HepG2 (cell line): ENCODE results near the gene ENTPD7. TPM values are rescaled to one million over a fixed set of nuclear protein-coding genes. Genes with fewer than 3 reads are reported as not detected.

Experiments
- BHLHE40 ChIP-seq: IDR thresholded peaks from 2 replicates; pipeline ENCODE4 v1.6.1; 2011; ENCODE audit warnings: low read length, improper control_type of control experiment
- ETS1 ChIP-seq: sonication (generic); formaldehyde crosslinking; IDR thresholded peaks from 2 replicates; pipeline ENCODE4 v1.4.0; 2020; ENCODE audit warnings: missing genetic modification reagents
- FOXM1 ChIP-seq: sonication (generic); formaldehyde crosslinking; IDR thresholded peaks from 2 replicates; pipeline ENCODE4 v1.5.0; 2020; ENCODE audit warnings: missing genetic modification reagents
- NFE2 ChIP-seq: sonication (generic); formaldehyde crosslinking; IDR thresholded peaks from 2 replicates; pipeline ENCODE4 v1.4.0; 2020; ENCODE audit warnings: missing genetic modification reagents
- RARA ChIP-seq: IDR thresholded peaks from 2 replicates; pipeline ENCODE4 v1.6.1; 2016; ENCODE audit warnings: missing genetic modification reagents, missing compliant biosample characterization
- RXRA ChIP-seq: sonication (generic); formaldehyde crosslinking; IDR thresholded peaks from 2 replicates; pipeline ENCODE4 v1.5.1; 2020; ENCODE audit warnings: missing genetic modification reagents
- TCF7 ChIP-seq: sonication (generic); IDR thresholded peaks from 2 replicates; pipeline ENCODE4 v1.6.1; 2016; ENCODE audit warnings: antibody characterized with exemption, low read depth
- USF2 ChIP-seq, 2 experiments: sonication (generic) in 1 of 2; formaldehyde crosslinking in 1 of 2; IDR thresholded peaks; 2 replicates each; pipeline versions ENCODE4 v1.5.1 to v1.6.1; 2011 to 2020; ENCODE audit warnings: borderline replicate concordance in 1 of 2, low read depth in 1 of 2, low read length in 1 of 2, mild to moderate bottlenecking in 1 of 2, missing genetic modification reagents in 1 of 2, moderate library complexity in 1 of 2
- ZBTB38 ChIP-seq: sonication (generic); formaldehyde crosslinking; IDR thresholded peaks from 2 replicates; pipeline ENCODE4 v1.5.1; 2020; ENCODE audit warnings: mild to moderate bottlenecking, missing genetic modification reagents
- ZNF337 ChIP-seq: sonication (generic); formaldehyde crosslinking; IDR thresholded peaks from 2 replicates; pipeline ENCODE4 v1.5.1; 2020; ENCODE audit warnings: missing genetic modification reagents, low read depth, mild to moderate bottlenecking, borderline replicate concordance
- ZNF431 ChIP-seq: sonication (generic); formaldehyde crosslinking; IDR thresholded peaks from 2 replicates; pipeline ENCODE4 v1.9.0; 2022; ENCODE audit warnings: missing genetic modification reagents, low read depth, mild to moderate bottlenecking, borderline replicate concordance
- ZNF687 ChIP-seq: sonication (generic); formaldehyde crosslinking; IDR thresholded peaks from 2 replicates; pipeline ENCODE4 v1.5.1; 2020; ENCODE audit warnings: mild to moderate bottlenecking, missing genetic modification reagents, moderate library complexity
- ZNF691 ChIP-seq: sonication (generic); formaldehyde crosslinking; IDR thresholded peaks from 2 replicates; pipeline ENCODE4 v1.4.0; 2020; ENCODE audit warnings: missing genetic modification reagents, low read depth, mild to moderate bottlenecking, borderline replicate concordance
- ZNF788 ChIP-seq: sonication (generic); formaldehyde crosslinking; IDR thresholded peaks from 2 replicates; pipeline ENCODE4 v1.5.0; 2020; ENCODE audit warnings: mild to moderate bottlenecking, missing genetic modification reagents, borderline replicate concordance
- ZNF800 ChIP-seq: sonication (generic); formaldehyde crosslinking; IDR thresholded peaks from 2 replicates; pipeline ENCODE4 v1.4.0; 2020; ENCODE audit warnings: missing genetic modification reagents
- ZSCAN21 ChIP-seq: sonication (generic); formaldehyde crosslinking; IDR thresholded peaks from 2 replicates; pipeline ENCODE4 v1.8.0; 2022; ENCODE audit warnings: mild to moderate bottlenecking, missing genetic modification reagents, moderate library complexity, borderline replicate concordance
- polyA plus RNA-seq, 8 experiments: library from polyadenylated mRNA; depleted of rRNA in 3 of 8; stranded (reverse) in 7 of 8; unstranded in 1 of 8; fragments of >200 nt; fragmentation: Illumina TruSeq in 4 of 8; extraction: Trizol in 4 of 8; gene quantifications; 2 replicates each; pipeline versions ENCODE4 v1.2.1 to v1.2.3, GENCODE V29; 2011 to 2016; ENCODE audit warnings: low read depth in 4 of 8, missing spikeins in 1 of 8, mixed read lengths in 1 of 8; ENCODE audit not compliant: insufficient read depth in 1 of 8
- total RNA-seq, 5 experiments: library from RNA; depleted of rRNA; stranded (reverse); fragments of >200 nt; fragmentation: Illumina TruSeq; extraction: Trizol; gene quantifications; 2 replicates each; pipeline ENCODE4 v1.2.3, GENCODE V29; 2016; ENCODE audit warnings: low read depth in 1 of 5

The ENTPD7 gene
- total and polyA plus RNA-seq, 2 of the 13 experiments (the other 11 are each of a cell fraction or from before 2014, with no cell fraction given), result 7.6 to 36.5 TPM

- TF ChIP-seq ETS1 (CRISPR knock-in tag) (no peak), RXRA (CRISPR knock-in tag) (no peak), ZNF431 (CRISPR knock-in tag) (no peak), ZNF687 (CRISPR knock-in tag) (no peak), TCF7 (peak; percentile 93), FOXM1 (CRISPR knock-in tag) (no peak), RARA (CRISPR knock-in tag) (no peak), NFE2 (CRISPR knock-in tag) (no peak), ZSCAN21 (0 out of 2 replicates have a peak, but pooled peaks have one; percentile 46), ZNF788 (CRISPR knock-in tag) (no peak), ZNF800 (no peak), ZNF691 (no peak), ZNF337 (no peak), USF2 (IDR thresholded peaks at IDR 0.05; ENCODE audit: low read depth, low read length) (no peak), USF2 (CRISPR knock-in tag; IDR thresholded peaks at IDR 0.05; ENCODE audit: borderline replicate concordance) (no peak), BHLHE40 (no peak), ZBTB38 (CRISPR knock-in tag) (no peak)
Measured at GRCh38 chr10:99619851-99620710, 39.2 kb upstream of the ENTPD7 start, which contains the start of gene SLC25A28 (continued).
